Endothelial cell of umbilical vein (primary cell): ENCODE measurements around the gene FKBP8. TPM values are rescaled to one million over a fixed set of nuclear protein-coding genes. Genes with fewer than 3 reads are reported as not detected.

Source experiments
- BruUV-seq: library from RNA; stranded (reverse); fragments of 400-500 nt; replicated peaks from 2 replicates; lab custom pipeline; 2021; lab: Mats Ljungman, UMichigan
- CTCF ChIA-PET: fragments of 300-600, 350-600 bp; sonication (Branson Sonifier 250); formaldehyde crosslinking; loops from one replicate; lab custom pipeline; 2021; ENCODE audit warnings: antibody characterized with exemption, inconsistent platforms; lab: Charles Lee
- POLR2A ChIA-PET: fragments of 300-600, 350-600 bp; sonication (Branson Sonifier 250); formaldehyde crosslinking; loops from one replicate; lab custom pipeline; 2021; ENCODE audit warnings: antibody characterized with exemption, inconsistent platforms; lab: Charles Lee
- DNase-seq: peaks from one replicate; pipeline ENCODE4 v3.0.0-alpha.2; 2011; ENCODE audit warnings: low read depth, low spot score
- FAIRE-seq: peaks from 2 replicates; lab custom pipeline; 2011; peaks lifted over from hg19 to GRCh38; lab: Jason Lieb, UNC
- H2AFZ ChIP-seq: 2 replicates; pipeline ENCODE4 v1.6.0; 2012; ENCODE audit warnings: low read depth, low read length, control low read depth, inconsistent platforms
- H3K27ac ChIP-seq: 2 replicates; pipeline ENCODE4 v1.5.1; 2011; ENCODE audit warnings: low read depth, mild to moderate bottlenecking, control low read depth, low read length, moderate library complexity; ENCODE audit not compliant: insufficient read depth
- H3K27me3 ChIP-seq, 2 experiments: 2 replicates each; pipeline versions ENCODE4 v1.6.0 to v1.6.1; 2011; ENCODE audit warnings: low read length in 2 of 2, mixed read lengths in 1 of 2; ENCODE audit not compliant: control insufficient read depth in 2 of 2, insufficient read depth in 2 of 2
- H3K36me3 ChIP-seq, 2 experiments: 2 replicates in 1 of 2; 3 replicates in 1 of 2; pipeline ENCODE4 v1.5.1; 2011; ENCODE audit warnings: low read length in 2 of 2, mild to moderate bottlenecking in 1 of 2, moderate library complexity in 1 of 2; ENCODE audit not compliant: control insufficient read depth in 2 of 2, insufficient read depth in 2 of 2; ENCODE audit errors: extremely low read depth in 1 of 2
- H3K4me1 ChIP-seq: 3 replicates; pipeline ENCODE4 v1.5.1; 2011; ENCODE audit warnings: mild to moderate bottlenecking, low read length; ENCODE audit not compliant: control insufficient read depth, insufficient read depth; ENCODE audit errors: extremely low read depth
- H3K4me2 ChIP-seq: 2 replicates; pipeline ENCODE4 v1.6.1; 2011; ENCODE audit warnings: low read length, control low read depth, mixed read lengths; ENCODE audit not compliant: insufficient read depth
- H3K4me3 ChIP-seq, 3 experiments: fragments of 200-600 bp in 1 of 3; sonication (generic), shearing (Covaris generic) in 1 of 3; replicated peaks in 1 of 3; 2 replicates each; pipeline ENCODE4 v1.5.1; 2011 to 2016; ENCODE audit warnings: control low read depth in 3 of 3, low read length in 3 of 3, mild to moderate bottlenecking in 2 of 3, inconsistent platforms in 1 of 3, low read depth in 1 of 3, moderate library complexity in 1 of 3; ENCODE audit not compliant: insufficient read depth in 1 of 3
- H3K79me2 ChIP-seq: 2 replicates; pipeline ENCODE4 v1.6.0; 2012; ENCODE audit warnings: low read length, inconsistent platforms; ENCODE audit not compliant: control insufficient read depth, insufficient read depth
- H3K9ac ChIP-seq: replicated peaks from 2 replicates; pipeline ENCODE3; 2011; ENCODE audit warnings: low read length, control low read depth; ENCODE audit not compliant: insufficient read depth; ENCODE audit errors: extremely low read depth
- H3K9me1 ChIP-seq: replicated peaks from 3 replicates; pipeline ENCODE4 v1.6.0; 2011; ENCODE audit warnings: mild to moderate bottlenecking, low read length; ENCODE audit not compliant: control insufficient read depth, insufficient read depth; ENCODE audit errors: extremely low read depth
- H3K9me3 ChIP-seq: replicated peaks from 2 replicates; pipeline ENCODE4 v1.5.1; 2012; ENCODE audit warnings: low read length, inconsistent platforms; ENCODE audit not compliant: control insufficient read depth, insufficient read depth
- H4K20me1 ChIP-seq: replicated peaks from 2 replicates; pipeline ENCODE3; 2011; ENCODE audit warnings: mild to moderate bottlenecking, low read length; ENCODE audit not compliant: control insufficient read depth, insufficient read depth; ENCODE audit errors: extremely low read depth
- CTCF ChIP-seq, 2 donors: IDR thresholded peaks; 1 replicate in 1 of 2; 2 replicates in 1 of 2; pipeline ENCODE4 v1.5.1; 2011; ENCODE audit warnings: low read length in 2 of 2, mild to moderate bottlenecking in 2 of 2, moderate library complexity in 2 of 2, control low read depth in 1 of 2, inconsistent platforms in 1 of 2, low read depth in 1 of 2; ENCODE audit not compliant: insufficient read depth in 1 of 2; ENCODE audit errors: extremely low read depth in 1 of 2
- EZH2 ChIP-seq: IDR thresholded peaks from 2 replicates; pipeline ENCODE4 v1.6.1; 2012; ENCODE audit warnings: borderline replicate concordance, low read depth, mild to moderate bottlenecking, moderate library complexity, low read length, inconsistent platforms; ENCODE audit not compliant: severe bottlenecking
- FOS ChIP-seq: IDR thresholded peaks from 2 replicates; pipeline ENCODE4 v1.6.1; 2011; ENCODE audit warnings: mild to moderate bottlenecking, low read length, moderate library complexity, borderline replicate concordance; ENCODE audit not compliant: insufficient read depth
- GATA2 ChIP-seq: IDR thresholded peaks from 2 replicates; pipeline ENCODE4 v1.7.0; 2011; ENCODE audit warnings: low read depth, mild to moderate bottlenecking, moderate library complexity, mixed read lengths, low read length; ENCODE audit not compliant: insufficient read length, insufficient read depth
- JUN ChIP-seq: IDR thresholded peaks from 2 replicates; pipeline ENCODE4 v1.6.1; 2011; ENCODE audit warnings: borderline replicate concordance, low read depth; ENCODE audit not compliant: insufficient read length, insufficient read depth
- MAX ChIP-seq: IDR thresholded peaks from 2 replicates; pipeline ENCODE4 v1.6.1; 2011; ENCODE audit not compliant: insufficient read depth, insufficient read length
- MYC ChIP-seq: IDR thresholded peaks from one replicate; pipeline ENCODE4 v1.6.1; 2011; ENCODE audit warnings: mild to moderate bottlenecking, low read depth, low read length
- POLR2A ChIP-seq: IDR thresholded peaks from 2 replicates; pipeline ENCODE4 v1.6.1; 2012; ENCODE audit warnings: low read depth, mild to moderate bottlenecking, control low read depth, low read length
- POLR2AphosphoS5 ChIP-seq: IDR thresholded peaks from 2 replicates; pipeline ENCODE4 v1.6.1; 2012; ENCODE audit warnings: low read depth, mild to moderate bottlenecking, control low read depth, low read length, moderate library complexity; ENCODE audit not compliant: insufficient read depth
- dilution Hi-C: fragments of 300-500 bp; cut with MboI; formaldehyde crosslinking; loops from one replicate; pipeline ENCODE4 v1.15.0; 2019; ENCODE audit warnings: low sequenced_read_pairs; ENCODE audit not compliant: extremely low pct_ligation_motif_present
- intact Hi-C: fragments of 100-400 bp; cut with micrococcal nuclease; formaldehyde crosslinking; loops from one replicate; pipeline ENCODE4 v1.10.0; 2022
- polyA plus RNA-seq, 4 experiments: library from polyadenylated mRNA; depleted of rRNA in 3 of 4; stranded (reverse) in 3 of 4; unstranded in 1 of 4; fragments of >200 nt; gene quantifications; 2 replicates each; pipeline versions ENCODE4 v1.2.1 to v1.2.3, GENCODE V29; 2011 to 2012; ENCODE audit warnings: missing spikeins in 1 of 4
- total RNA-seq: library from RNA; stranded (reverse); gene quantifications from 2 replicates; pipeline ENCODE4 v1.2.3, GENCODE V29; 2021

Gene FKBP8
- total and polyA plus RNA-seq, 2 donors (not counting 3 experiments of a cell fraction or from before 2014, with no cell fraction given) = 150 to 173 TPM

- Histone ChIP-seq H3K9me3 (no peaks in the 10 kb centered on the region), H3K27me3 (no peaks in the 10 kb centered on the region), H2AFZ (no peak overlapping the region), H3K9me1 (no peaks in the 10 kb centered on the region), H3K4me3 (no peak overlapping the region), H3K36me3 (no peaks in the 10 kb centered on the region), H4K20me1 (no peaks in the 10 kb centered on the region), H3K79me2 (peaks cover 76% of the 10 kb centered on the region), H3K27ac (no peak overlapping the region), H3K4me1 (peaks cover 6% of the 10 kb centered on the region), H3K9ac (no peak overlapping the region), H3K4me2 (no peak overlapping the region)
- dilution Hi-C loops (no loop called here), intact Hi-C loops (no loop called here)
- ChIA-PET POLR2A (no interaction called here), CTCF (interaction anchor here (1.5 kb wide), 1 partner anchor 13 kb away, joined by 5 read pairs; no protein-coding TSS in a partner anchor)
- no peak for DNase-seq
- TF ChIP-seq POLR2AphosphoS5 (no peak), FOS (no peak), GATA2 (no peak), EZH2 (no peak), JUN (no peak), MAX (no peak)
- FAIRE-seq = no peak
- no TSS peak for BruUV-seq
Observed at GRCh38 chr19:18501832-18502231, 41.5 kb downstream of the FKBP8 start.

GRCh38 chr19:18501351-18501750 is 42.0 kb downstream of the FKBP8 start:
- Histone ChIP-seq H3K4me3 (no peak overlapping the region), H2AFZ (no peak overlapping the region), H3K9me1 (no peaks in the 10 kb centered on the region), H4K20me1 (no peaks in the 10 kb centered on the region), H3K27me3 (no peaks in the 10 kb centered on the region), H3K79me2 (peaks cover 76% of the 10 kb centered on the region), H3K4me2 (no peak overlapping the region), H3K9ac (no peak overlapping the region), H3K36me3 (no peaks in the 10 kb centered on the region), H3K27ac (no peak overlapping the region), H3K9me3 (no peaks in the 10 kb centered on the region), H3K4me1 (peaks cover 5% of the 10 kb centered on the region)
- no peak for FAIRE-seq
- CTCF ChIA-PET = interaction anchor here (1.5 kb wide), 2 partner anchors 15 to 19 kb away, joined by 5 read pairs; no protein-coding TSS in a partner anchor
- intact Hi-C loops = no loop called here
- BruUV-seq = no TSS peak
- DNase-seq = no peak
- dilution Hi-C loops = no loop called here
- no peak for TF ChIP-seq MAX
- TF ChIP-seq GATA2 = no peak
- no peak for TF ChIP-seq JUN
- no peak for TF ChIP-seq POLR2AphosphoS5
- no peak for TF ChIP-seq FOS
- TF ChIP-seq CTCF (IDR thresholded peaks at IDR 0.05; ENCODE audit: extremely low read depth in 1 of 2, insufficient read depth in 1 of 2, low read depth in 1 of 2, low read length in 2 of 2) = no peak
- TF ChIP-seq MYC = no peak
- no peak for TF ChIP-seq EZH2
- TF ChIP-seq POLR2A = no peak
- POLR2A ChIA-PET = no interaction called here
